ENCODE measurements around the gene ITPR2.

ITPR2 gene

DNA sequence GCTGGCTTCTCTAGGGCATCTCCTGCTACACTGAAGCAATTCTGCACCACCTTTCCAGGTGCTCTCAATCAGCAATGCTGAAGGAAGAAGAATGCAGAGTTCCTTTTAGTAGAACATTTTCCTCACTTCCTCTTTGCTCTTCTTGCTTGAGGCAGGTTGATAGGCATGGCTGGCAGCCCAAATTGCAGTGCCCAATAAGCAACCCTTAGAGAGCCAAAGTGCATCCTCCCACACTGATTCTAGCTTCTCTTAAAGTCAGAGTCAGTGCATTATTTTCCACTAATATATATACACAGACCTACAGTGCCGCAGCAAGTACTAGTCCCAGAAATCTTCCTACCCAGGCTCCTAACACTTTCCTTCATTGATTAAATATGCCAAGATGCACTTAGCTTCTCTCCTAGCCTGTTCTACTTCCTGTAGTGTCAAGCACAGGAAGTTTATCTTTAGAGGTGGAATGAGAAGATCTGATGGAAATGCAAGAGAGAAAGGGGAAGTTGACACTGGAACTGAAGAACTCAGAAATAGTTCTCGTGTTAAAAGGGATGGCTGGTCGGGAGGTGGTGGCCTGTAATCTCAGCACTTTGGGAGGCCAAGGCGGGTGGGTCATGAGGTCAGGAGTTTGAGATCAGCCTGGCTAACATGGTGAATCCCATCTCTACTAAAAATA lies 504.9 kb downstream of the ITPR2 start:
- no peaks in the 10 kb centered on the region for H3K27me3 ChIP-seq (ENCODE audit: insufficient read depth, poor library complexity, severe bottlenecking)

GRCh38 chr12:26323673-26324072 lies 509.3 kb downstream of the ITPR2 start:
- Histone ChIP-seq H3K4me3 (replicated peaks; ENCODE audit: insufficient read depth, low read length) (no peak overlapping the region), H3K27ac (replicated peaks) (no peak overlapping the region), H3K27me3 (ENCODE audit: insufficient read depth, poor library complexity, severe bottlenecking) (no peaks in the 10 kb centered on the region)
- TF ChIP-seq POLR2AphosphoS5 (IDR thresholded peaks at IDR 0.05; ENCODE audit: low read depth) (no peak), GABPA (IDR thresholded peaks at IDR 0.05; ENCODE audit: low read depth) (no peak), SPI1 (IDR thresholded peaks at IDR 0.05; ENCODE audit: borderline replicate concordance, low read depth) (no peak), REST (IDR thresholded peaks at IDR 0.05; ENCODE audit: insufficient replicate concordance, low read depth) (no peak)
- TF ChIP-seq, protein P1, sequence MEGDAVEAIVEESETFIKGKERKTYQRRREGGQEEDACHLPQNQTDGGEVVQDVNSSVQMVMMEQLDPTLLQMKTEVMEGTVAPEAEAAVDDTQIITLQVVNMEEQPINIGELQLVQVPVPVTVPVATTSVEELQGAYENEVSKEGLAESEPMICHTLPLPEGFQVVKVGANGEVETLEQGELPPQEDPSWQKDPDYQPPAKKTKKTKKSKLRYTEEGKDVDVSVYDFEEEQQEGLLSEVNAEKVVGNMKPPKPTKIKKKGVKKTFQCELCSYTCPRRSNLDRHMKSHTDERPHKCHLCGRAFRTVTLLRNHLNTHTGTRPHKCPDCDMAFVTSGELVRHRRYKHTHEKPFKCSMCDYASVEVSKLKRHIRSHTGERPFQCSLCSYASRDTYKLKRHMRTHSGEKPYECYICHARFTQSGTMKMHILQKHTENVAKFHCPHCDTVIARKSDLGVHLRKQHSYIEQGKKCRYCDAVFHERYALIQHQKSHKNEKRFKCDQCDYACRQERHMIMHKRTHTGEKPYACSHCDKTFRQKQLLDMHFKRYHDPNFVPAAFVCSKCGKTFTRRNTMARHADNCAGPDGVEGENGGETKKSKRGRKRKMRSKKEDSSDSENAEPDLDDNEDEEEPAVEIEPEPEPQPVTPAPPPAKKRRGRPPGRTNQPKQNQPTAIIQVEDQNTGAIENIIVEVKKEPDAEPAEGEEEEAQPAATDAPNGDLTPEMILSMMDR (IDR thresholded peaks at IDR 0.05; ENCODE audit: insufficient read depth, low read length), result no peak
- no peak for DNase-seq (ENCODE audit: low read depth in 1 of 2, low spot score in 1 of 2)

More for the DNA sequence above, 504.9 kb downstream of the ITPR2 start:
- Histone ChIP-seq H3K27ac (replicated peaks) (no peak overlapping the region), H3K4me3 (replicated peaks; ENCODE audit: insufficient read depth, low read length) (no peak overlapping the region)
- no peak for TF ChIP-seq REST (IDR thresholded peaks at IDR 0.05; ENCODE audit: insufficient replicate concordance, low read depth)
- TF ChIP-seq GABPA (IDR thresholded peaks at IDR 0.05; ENCODE audit: low read depth), result no peak
- TF ChIP-seq SPI1 (IDR thresholded peaks at IDR 0.05; ENCODE audit: borderline replicate concordance, low read depth), result peak; percentile 83
- TF ChIP-seq, protein P1 (IDR thresholded peaks at IDR 0.05; ENCODE audit: insufficient read depth, low read length), result no peak
- no peak for TF ChIP-seq POLR2AphosphoS5 (IDR thresholded peaks at IDR 0.05; ENCODE audit: low read depth)
- DNase-seq (ENCODE audit: low read depth in 1 of 2, low spot score in 1 of 2), result peak; percentile 20 to 34

GRCh38 chr12:26319511-26319910 lies 513.5 kb downstream of the ITPR2 start:
- TF ChIP-seq, protein P1 (IDR thresholded peaks at IDR 0.05; ENCODE audit: insufficient read depth, low read length), result no peak
- TF ChIP-seq GABPA (IDR thresholded peaks at IDR 0.05; ENCODE audit: low read depth) (no peak), REST (IDR thresholded peaks at IDR 0.05; ENCODE audit: insufficient replicate concordance, low read depth) (no peak), SPI1 (IDR thresholded peaks at IDR 0.05; ENCODE audit: borderline replicate concordance, low read depth) (no peak), POLR2AphosphoS5 (IDR thresholded peaks at IDR 0.05; ENCODE audit: low read depth) (no peak)
- Histone ChIP-seq H3K27me3 (ENCODE audit: insufficient read depth, poor library complexity, severe bottlenecking) (no peaks in the 10 kb centered on the region), H3K27ac (replicated peaks) (no peak overlapping the region), H3K4me3 (replicated peaks; ENCODE audit: insufficient read depth, low read length) (no peak overlapping the region)
- no peak for DNase-seq (ENCODE audit: low read depth in 1 of 2, low spot score in 1 of 2)

Measured in HL-60 (cell line).